Calu3 (cell line): ENCODE data around the gene HECA. TPM values are rescaled to one million over a fixed set of nuclear protein-coding genes. Genes with fewer than 3 reads are reported as not detected.
"Not testable (repeated sequence)": the region's sequence is repeated elsewhere in the genome, so short reads cannot be mapped to it uniquely, and the experiment has no call there.

Experiments
- BruUV-seq: library from RNA; stranded (reverse); fragments of 400-500 nt; replicated peaks from 2 replicates; lab custom pipeline; 2021; lab: Mats Ljungman, UMichigan
- CTCF ChIA-PET: fragments of 300-600 bp; sonication (Branson Sonifier 250); formaldehyde crosslinking; loops from one replicate; lab custom pipeline; 2022; ENCODE audit warnings: antibody characterized with exemption; lab: Charles Lee
- DNase-seq: peaks from one replicate; pipeline ENCODE4 v3.0.0; 2022
- H3K27ac Mint-ChIP-seq: one replicate; pipeline ENCODE4 v1.8.0; 2022; ENCODE audit warnings: mixed read lengths; ENCODE audit not compliant: unreplicated experiment
- H3K27me3 Mint-ChIP-seq: one replicate; pipeline ENCODE4 v1.8.0; 2022; ENCODE audit warnings: mixed read lengths; ENCODE audit not compliant: unreplicated experiment
- H3K36me3 Mint-ChIP-seq: one replicate; pipeline ENCODE4 v1.8.0; 2022; ENCODE audit warnings: mild to moderate bottlenecking, moderate library complexity, mixed read lengths; ENCODE audit not compliant: insufficient read depth, unreplicated experiment
- H3K4me1 Mint-ChIP-seq: one replicate; pipeline ENCODE4 v1.8.0; 2022; ENCODE audit warnings: mild to moderate bottlenecking, low read depth, mixed read lengths; ENCODE audit not compliant: unreplicated experiment
- H3K4me3 Mint-ChIP-seq: one replicate; pipeline ENCODE4 v1.8.0; 2022; ENCODE audit warnings: mild to moderate bottlenecking, low read depth, moderate library complexity, mixed read lengths; ENCODE audit not compliant: unreplicated experiment
- H3K9me3 Mint-ChIP-seq: one replicate; pipeline ENCODE4 v1.8.0; 2022; ENCODE audit warnings: low read depth, mixed read lengths; ENCODE audit not compliant: unreplicated experiment
- intact Hi-C: fragments of 100-400 bp; cut with micrococcal nuclease; formaldehyde crosslinking; loops from one replicate; pipeline ENCODE4 v1.10.0; 2022; ENCODE audit not compliant: unreplicated experiment
- total RNA-seq: library from RNA; stranded (reverse); gene quantifications from 2 replicates; pipeline ENCODE4 v1.2.3, GENCODE V29; 2022
- TF ChIP-seq, protein P1 (sequence below): fragments of 200-600 bp; IDR thresholded peaks from one replicate; pipeline ENCODE4 v1.8.0; 2022; ENCODE audit warnings: antibody characterized with exemption; ENCODE audit not compliant: unreplicated experiment

Gene HECA
- total RNA-seq, 1 experiment from 2014 or later: 7.1 TPM

DNA sequence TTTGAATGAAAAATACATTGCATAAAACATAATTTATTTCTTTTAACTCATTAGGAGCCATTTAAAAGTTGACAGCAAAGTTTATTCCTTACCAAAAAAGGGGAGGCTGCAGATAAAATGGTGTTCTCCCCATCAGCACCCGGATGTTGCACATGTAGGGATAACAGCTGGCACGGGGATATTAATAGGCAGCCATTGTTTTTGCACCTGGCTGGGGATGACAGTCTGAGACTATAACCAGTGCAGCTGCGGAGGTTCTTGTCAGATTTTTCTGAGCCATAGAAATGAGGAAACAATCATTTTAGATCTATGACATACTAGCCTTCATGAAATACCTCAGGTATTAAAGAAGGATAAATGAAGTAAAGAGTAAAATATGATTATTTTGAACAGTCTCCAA is 20.1 kb upstream of the HECA start:
- DNase-seq: no peak
- Mint-ChIP-seq H3K27ac (no peak overlapping the region), H3K27me3 (peaks cover 9% of the 10 kb centered on the region), H3K9me3 (peaks cover under 1% of the 10 kb centered on the region), H3K36me3 (no peaks in the 10 kb centered on the region), H3K4me3 (no peak overlapping the region), H3K4me1 (no peaks in the 10 kb centered on the region)
- intact Hi-C loops: no loop called here
- no TSS peak for BruUV-seq
- TF ChIP-seq, protein P1, sequence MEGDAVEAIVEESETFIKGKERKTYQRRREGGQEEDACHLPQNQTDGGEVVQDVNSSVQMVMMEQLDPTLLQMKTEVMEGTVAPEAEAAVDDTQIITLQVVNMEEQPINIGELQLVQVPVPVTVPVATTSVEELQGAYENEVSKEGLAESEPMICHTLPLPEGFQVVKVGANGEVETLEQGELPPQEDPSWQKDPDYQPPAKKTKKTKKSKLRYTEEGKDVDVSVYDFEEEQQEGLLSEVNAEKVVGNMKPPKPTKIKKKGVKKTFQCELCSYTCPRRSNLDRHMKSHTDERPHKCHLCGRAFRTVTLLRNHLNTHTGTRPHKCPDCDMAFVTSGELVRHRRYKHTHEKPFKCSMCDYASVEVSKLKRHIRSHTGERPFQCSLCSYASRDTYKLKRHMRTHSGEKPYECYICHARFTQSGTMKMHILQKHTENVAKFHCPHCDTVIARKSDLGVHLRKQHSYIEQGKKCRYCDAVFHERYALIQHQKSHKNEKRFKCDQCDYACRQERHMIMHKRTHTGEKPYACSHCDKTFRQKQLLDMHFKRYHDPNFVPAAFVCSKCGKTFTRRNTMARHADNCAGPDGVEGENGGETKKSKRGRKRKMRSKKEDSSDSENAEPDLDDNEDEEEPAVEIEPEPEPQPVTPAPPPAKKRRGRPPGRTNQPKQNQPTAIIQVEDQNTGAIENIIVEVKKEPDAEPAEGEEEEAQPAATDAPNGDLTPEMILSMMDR: no peak
- CTCF ChIA-PET: no interaction called here

DNA sequence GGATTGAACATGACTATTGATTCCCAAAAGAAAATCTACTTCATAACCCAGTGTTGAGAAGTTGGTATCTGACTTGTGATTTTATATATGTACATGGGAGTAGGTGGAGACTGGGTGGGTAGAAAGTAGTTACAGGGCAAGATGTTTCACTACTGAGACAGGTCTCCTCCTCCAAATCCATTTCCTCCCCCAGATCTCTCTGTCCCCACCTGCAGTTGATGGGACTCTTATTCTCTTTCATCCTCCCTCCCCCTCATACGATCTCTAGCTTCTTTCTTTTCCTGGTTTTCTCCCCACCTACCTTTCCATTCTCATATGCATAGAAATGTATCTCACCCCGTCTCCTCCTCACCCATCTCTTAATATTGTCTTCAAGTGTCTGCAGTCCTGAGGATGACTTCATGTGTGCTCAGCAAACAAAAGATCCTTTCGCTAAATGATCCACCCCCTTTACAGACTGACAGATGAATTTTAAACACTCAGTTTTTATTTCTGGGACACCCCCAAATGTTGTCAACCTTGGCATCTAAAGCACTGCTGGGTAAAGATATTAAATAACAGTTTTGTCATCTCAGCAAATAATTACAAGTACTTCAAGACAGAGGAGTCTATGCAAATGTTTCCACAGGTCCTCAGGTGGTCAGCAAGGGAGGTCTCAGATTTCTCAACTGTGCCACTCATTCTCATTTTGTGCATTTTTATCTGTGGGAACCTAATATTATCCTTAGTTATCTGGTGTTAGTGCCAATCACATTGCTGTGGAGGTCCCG is 18.7 kb upstream of the HECA start:
- Mint-ChIP-seq H3K4me1 (no peaks in the 10 kb centered on the region), H3K9me3 (peaks cover 6% of the 10 kb centered on the region), H3K36me3 (no peaks in the 10 kb centered on the region), H3K27ac (no peak overlapping the region), H3K27me3 (peaks cover 9% of the 10 kb centered on the region), H3K4me3 (no peak overlapping the region)
- CTCF ChIA-PET: no interaction called here
- no peak for DNase-seq
- BruUV-seq: no TSS peak
- TF ChIP-seq, protein P1: no peak
- intact Hi-C loops: no loop called here

DNA sequence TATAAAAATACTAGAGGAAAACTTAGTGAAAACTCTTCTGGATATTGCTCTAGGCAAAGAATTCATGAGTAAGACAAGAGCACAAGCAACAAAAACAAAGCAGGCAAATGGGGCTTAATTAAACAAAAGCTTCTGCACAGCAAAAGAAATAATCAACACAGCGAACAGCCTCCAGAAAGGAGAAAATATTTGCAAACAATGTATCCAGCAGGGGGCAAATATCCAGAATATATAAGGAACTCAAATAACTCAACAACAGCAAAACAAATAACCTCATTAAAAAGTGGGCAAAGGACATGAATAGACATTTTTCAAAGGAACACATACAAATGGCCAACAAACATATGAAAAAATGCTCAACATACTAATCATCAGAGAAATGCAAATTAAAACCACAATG is 17.1 kb upstream of the HECA start:
- Mint-ChIP-seq H3K9me3 (peaks cover 6% of the 10 kb centered on the region), H3K27ac (no peak overlapping the region), H3K36me3 (no peaks in the 10 kb centered on the region), H3K4me3 (no peak overlapping the region), H3K27me3 (peaks cover 9% of the 10 kb centered on the region), H3K4me1 (no peaks in the 10 kb centered on the region)
- BruUV-seq: no TSS peak
- CTCF ChIA-PET: no interaction called here
- TF ChIP-seq, protein P1: no peak
- intact Hi-C loops: no loop called here
- DNase-seq: no peak

DNA sequence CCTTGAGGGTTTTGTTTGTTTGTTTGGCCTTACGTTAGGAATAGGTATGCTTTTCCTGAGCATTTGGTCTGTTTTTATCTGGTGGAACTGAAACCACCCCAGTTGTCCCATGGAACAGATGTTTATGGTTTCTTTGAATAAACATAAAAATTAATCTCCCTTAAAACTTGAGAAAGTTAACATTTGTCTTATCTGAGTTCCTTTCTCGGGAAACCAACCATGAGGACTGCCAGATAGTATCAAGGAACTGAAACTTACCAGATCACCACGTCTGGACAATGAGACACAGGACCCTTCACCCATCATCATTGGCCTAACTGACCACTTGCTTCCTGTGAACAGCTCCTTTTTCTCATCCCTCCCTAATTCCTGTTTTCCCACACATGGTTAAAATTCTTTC is 15.3 kb upstream of the HECA start:
- Mint-ChIP-seq H3K27me3 (peaks cover 23% of the 10 kb centered on the region), H3K4me1 (no peaks in the 10 kb centered on the region), H3K27ac (no peak overlapping the region), H3K9me3 (peaks cover 6% of the 10 kb centered on the region), H3K36me3 (no peaks in the 10 kb centered on the region), H3K4me3 (no peak overlapping the region)
- DNase-seq: no peak
- BruUV-seq: no TSS peak
- TF ChIP-seq, protein P1: no peak
- intact Hi-C loops: no loop called here
- CTCF ChIA-PET: no interaction called here

DNA sequence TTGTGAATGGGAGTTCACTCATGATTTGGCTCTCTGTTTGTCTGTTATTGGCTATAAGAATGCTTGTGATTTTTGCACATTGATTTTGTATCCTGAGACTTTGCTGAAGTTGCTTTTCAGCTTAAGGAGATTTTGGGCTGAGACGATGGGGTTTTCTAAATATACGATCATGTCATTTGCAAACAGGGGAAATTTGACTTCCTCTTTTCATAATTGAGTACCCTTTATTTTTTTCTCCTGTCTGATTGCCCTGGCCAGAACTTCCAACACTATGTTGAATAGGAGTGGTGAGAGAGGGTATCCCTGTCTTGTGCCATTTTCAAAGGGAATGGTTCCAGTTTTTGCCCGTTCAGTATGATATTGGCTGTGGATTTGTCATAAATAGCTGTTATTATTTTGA is 12.1 kb upstream of the HECA start:
- H3K27me3 Mint-ChIP-seq: peaks cover 16% of the 10 kb centered on the region
- CTCF ChIA-PET, DNase-seq, H3K9me3 Mint-ChIP-seq, H3K4me3 Mint-ChIP-seq, H3K36me3 Mint-ChIP-seq, intact Hi-C loops, H3K27ac Mint-ChIP-seq, H3K4me1 Mint-ChIP-seq, BruUV-seq: not testable (repeated sequence)
